PC-3 (cell line): Measurements from ENCODE around the gene EEPD1. TPM values are rescaled to one million over a fixed set of nuclear protein-coding genes. Genes with fewer than 3 reads are reported as not detected.

ENCODE experiments used
- ATAC-seq: fragments of 200-7000 bp; cut with Tn5 transposase; 2 replicates; pipeline ENCODE4 v1.9.1; 2020; ENCODE audit warnings: mild to moderate bottlenecking, moderate library complexity
- BruUV-seq: library from RNA; stranded (reverse); fragments of 400-500 nt; replicated peaks from 2 replicates; lab custom pipeline; 2021; lab: Mats Ljungman, UMichigan
- CTCF ChIA-PET: fragments of 300-600 bp; sonication (Branson Sonifier 250); formaldehyde crosslinking; loops from one replicate; lab custom pipeline; 2022; ENCODE audit warnings: antibody characterized with exemption; lab: Charles Lee
- POLR2A ChIA-PET: fragments of 300-600 bp; sonication (Branson Sonifier 250); formaldehyde crosslinking; loops from one replicate; lab custom pipeline; 2022; ENCODE audit warnings: antibody characterized with exemption; ENCODE audit not compliant: unreplicated experiment; lab: Charles Lee
- DNase-seq: peaks from one replicate; pipeline ENCODE4 v3.0.0-alpha.2; 2015
- H2AFZ ChIP-seq: fragments of 300-600 bp; sonication (generic); 2 replicates; pipeline ENCODE4 v1.6.0; 2016; ENCODE audit warnings: antibody characterized with exemption, low read length
- H3F3A ChIP-seq: fragments of 300-600 bp; sonication (generic); one replicate; pipeline ENCODE4 v1.6.0; 2017; ENCODE audit warnings: antibody characterized with exemption, low read length, control low read depth, mild to moderate bottlenecking; ENCODE audit not compliant: unreplicated experiment
- H3K27ac ChIP-seq: fragments of 300-600 bp; sonication (generic); 2 replicates; pipeline ENCODE4 v1.5.1; 2016; ENCODE audit warnings: mild to moderate bottlenecking, low read length
- H3K27me3 ChIP-seq: fragments of 300-600 bp; sonication (generic); 2 replicates; pipeline ENCODE4 v1.6.1; 2016; ENCODE audit warnings: low read length, mixed read lengths
- H3K36me3 ChIP-seq: fragments of 300-600 bp; sonication (generic); 2 replicates; pipeline ENCODE4 v1.6.1; 2016; ENCODE audit warnings: low read depth, mixed run types, low read length, mixed read lengths
- H3K4me1 ChIP-seq: fragments of 300-600 bp; sonication (generic); 2 replicates; pipeline ENCODE4 v1.5.1; 2016; ENCODE audit warnings: low read length; ENCODE audit not compliant: insufficient read depth
- H3K4me2 ChIP-seq: fragments of 300-600 bp; sonication (generic); 2 replicates; pipeline ENCODE4 v1.6.0; 2016; ENCODE audit warnings: low read length
- H3K4me3 ChIP-seq: fragments of 300-600 bp; sonication (generic); 2 replicates; pipeline ENCODE4 v1.5.1; 2016; ENCODE audit warnings: mild to moderate bottlenecking, low read length, mixed read lengths
- H3K79me2 ChIP-seq: fragments of 300-600 bp; sonication (generic); 2 replicates; pipeline ENCODE4 v1.6.1; 2017; ENCODE audit warnings: low read length, mixed read lengths
- H3K9ac ChIP-seq: fragments of 300-600 bp; sonication (generic); 2 replicates; pipeline ENCODE4 v1.6.0; 2016; ENCODE audit warnings: mild to moderate bottlenecking, low read length
- H3K9me2 ChIP-seq: fragments of 300-600 bp; sonication (generic); replicated peaks from 2 replicates; pipeline ENCODE4 v1.6.1; 2016; ENCODE audit warnings: mixed run types, low read length, mixed read lengths
- H3K9me3 ChIP-seq: fragments of 300-600 bp; sonication (generic); 2 replicates; pipeline ENCODE4 v1.6.1; 2016; ENCODE audit warnings: low read length, mixed read lengths
- H4K20me1 ChIP-seq: fragments of 300-600 bp; sonication (generic); 2 replicates; pipeline ENCODE4 v1.6.1; 2016; ENCODE audit warnings: low read length, mixed read lengths
- CTCF ChIP-seq: fragments of 300-600 bp; sonication (generic); conservative IDR thresholded peaks from 2 replicates; pipeline ENCODE4 v1.5.1; 2017; ENCODE audit warnings: antibody characterized with exemption, low read depth, mild to moderate bottlenecking, low read length
- EZH2 ChIP-seq: fragments of 300-600 bp; sonication (generic); IDR thresholded peaks from one replicate; pipeline ENCODE4 v1.6.1; 2017; ENCODE audit warnings: antibody characterized with exemption, mild to moderate bottlenecking, low read length; ENCODE audit not compliant: unreplicated experiment
- EZH2phosphoT487 ChIP-seq: fragments of 300-600 bp; sonication (generic); IDR thresholded peaks from 2 replicates; pipeline ENCODE4 v1.6.1; 2018; ENCODE audit warnings: mild to moderate bottlenecking, antibody characterized with exemption, low read length, borderline replicate concordance
- intact Hi-C: fragments of 100-400 bp; cut with micrococcal nuclease; formaldehyde crosslinking; loops from 2 replicates; pipeline ENCODE4 v1.9.0; 2023
- total RNA-seq: library from RNA; depleted of rRNA; stranded (reverse); fragments of >200 nt; gene quantifications from 2 replicates; pipeline ENCODE4 v1.2.3, GENCODE V29; 2014

EEPD1 gene
- total RNA-seq, 1 experiment from 2014 or later: 28.3 TPM

GRCh38 chr7:36207451-36208291 lies 54.6 kb downstream of the EEPD1 start:
- POLR2A ChIA-PET: interaction anchor here (0.6 kb wide), 1 partner anchor 52 kb away, joined by 4 read pairs; no protein-coding TSS in a partner anchor
- peak; percentile 16; the same call in 1 of the 2 replicates for ATAC-seq

GRCh38 chr7:36208426-36208825 lies 55.4 kb downstream of the EEPD1 start:
- H3K9me3 ChIP-seq: no peaks in the 10 kb centered on the region
- intact Hi-C loops: loop anchor here (5.0 kb wide), 1 partner anchor 54 kb away; no protein-coding TSS in a partner anchor
- peaks cover 50% of the 10 kb centered on the region for H3K79me2 ChIP-seq
- no peaks in the 10 kb centered on the region for H4K20me1 ChIP-seq
- BruUV-seq: no TSS peak
- no peak for DNase-seq
- no peak overlapping the region for H2AFZ ChIP-seq
- POLR2A ChIA-PET: no interaction called here
- H3K4me3 ChIP-seq: no peak overlapping the region
- ATAC-seq: no peak
- H3K27me3 ChIP-seq: no peaks in the 10 kb centered on the region
- H3K4me1 ChIP-seq: peaks cover 41% of the 10 kb centered on the region
- TF ChIP-seq CTCF (no peak), EZH2phosphoT487 (no peak), EZH2 (no peak)
- no peak overlapping the region for H3K4me2 ChIP-seq
- no peaks in the 10 kb centered on the region for H3F3A ChIP-seq
- no peak overlapping the region for H3K27ac ChIP-seq
- H3K36me3 ChIP-seq: no peaks in the 10 kb centered on the region
- no peak overlapping the region for H3K9ac ChIP-seq
- CTCF ChIA-PET: no interaction called here
- H3K9me2 ChIP-seq: no peaks in the 10 kb centered on the region

More at GRCh38 chr7:36207451-36208291, 54.6 kb downstream of the EEPD1 start:
- H3K27ac ChIP-seq: peak overlapping the region; percentile 60
- H3K4me1 ChIP-seq: peaks cover 41% of the 10 kb centered on the region
- H3K4me3 ChIP-seq: no peak overlapping the region
- no peaks in the 10 kb centered on the region for H3K9me2 ChIP-seq
- no TSS peak for BruUV-seq
- DNase-seq: peak; percentile 70
- peaks cover 57% of the 10 kb centered on the region for H3K79me2 ChIP-seq
- H4K20me1 ChIP-seq: no peaks in the 10 kb centered on the region
- CTCF ChIA-PET: no interaction called here
- H3K9me3 ChIP-seq: no peaks in the 10 kb centered on the region
- no peak overlapping the region for H2AFZ ChIP-seq
- peak overlapping the region; percentile 22 for H3K4me2 ChIP-seq
- no peaks in the 10 kb centered on the region for H3K36me3 ChIP-seq
- intact Hi-C loops: loop anchor here (5.0 kb wide), 1 partner anchor 55 kb away; no protein-coding TSS in a partner anchor
- TF ChIP-seq EZH2phosphoT487 (no peak), CTCF (no peak), EZH2 (no peak)
- H3K9ac ChIP-seq: peak overlapping the region; percentile 21; the same call in 1 of the 2 replicates
- no peaks in the 10 kb centered on the region for H3F3A ChIP-seq
- no peaks in the 10 kb centered on the region for H3K27me3 ChIP-seq
